K562 (cell line): ENCODE measurements around the gene ZFP62. TPM values are rescaled to one million over a fixed set of nuclear protein-coding genes. Genes with fewer than 3 reads are reported as not detected.

ENCODE experiments used
- BCOR ChIP-seq: fragments of 450-650 bp; IDR thresholded peaks from 2 replicates; pipeline ENCODE4 v1.6.1; 2016
- BDP1 ChIP-seq: IDR thresholded peaks from 3 replicates; pipeline ENCODE4 v1.6.1; 2011; ENCODE audit not compliant: insufficient read length, insufficient read depth
- CREBBP ChIP-seq: IDR thresholded peaks from one replicate; pipeline ENCODE4 v1.6.1; 2012; ENCODE audit warnings: low read depth, mild to moderate bottlenecking, control low read depth, inconsistent platforms, low read length
- E2F8 ChIP-seq: fragments of 450-650 bp; IDR thresholded peaks from 2 replicates; pipeline ENCODE4 v1.7.1; 2018; ENCODE audit warnings: mild to moderate bottlenecking, low read depth; ENCODE audit not compliant: partially characterized antibody
- EP400 ChIP-seq: fragments of 450-650 bp; IDR thresholded peaks from 2 replicates; pipeline ENCODE4 v1.6.1; 2017; ENCODE audit warnings: antibody characterized with exemption, mild to moderate bottlenecking, moderate library complexity
- IFI16 ChIP-seq: fragments of 250-450 bp; sonication (Bioruptor Pico); IDR thresholded peaks from 2 replicates; pipeline ENCODE4 v2.1.2; 2022; ENCODE audit warnings: mild to moderate bottlenecking, inconsistent platforms
- MED1 ChIP-seq: sonication (generic); formaldehyde crosslinking; IDR thresholded peaks from 2 replicates; pipeline ENCODE4 v1.8.1; 2023; ENCODE audit warnings: missing genetic modification reagents, borderline replicate concordance
- MTF1 ChIP-seq: fragments of 250-450 bp; sonication (Bioruptor Pico); IDR thresholded peaks from 2 replicates; pipeline ENCODE4 v1.9.0; 2021; ENCODE audit warnings: moderate library complexity, mild to moderate bottlenecking, inconsistent platforms, borderline replicate concordance
- RUNX1 ChIP-seq: sonication (generic); IDR thresholded peaks from 2 replicates; pipeline ENCODE4 v1.6.1; 2016; ENCODE audit warnings: antibody characterized with exemption, low read depth
- SAFB2 ChIP-seq: fragments of 200-400 bp; formaldehyde crosslinking; IDR thresholded peaks from 2 replicates; pipeline ENCODE4 v1.6.1; 2018; ENCODE audit warnings: borderline replicate concordance, low read length, low read depth, moderate library complexity; ENCODE audit not compliant: severe bottlenecking
- TARDBP ChIP-seq: fragments of 450-650 bp; IDR thresholded peaks from 2 replicates; pipeline ENCODE4 v1.6.1; 2016
- XRCC4 ChIP-seq: IDR thresholded peaks from one replicate; pipeline ENCODE4 v1.6.1; 2011; ENCODE audit not compliant: insufficient read depth, insufficient read length; ENCODE audit errors: extremely low read depth
- ZNF124 ChIP-seq: sonication (generic); formaldehyde crosslinking; IDR thresholded peaks from 2 replicates; pipeline ENCODE4 v1.8.1; 2022; ENCODE audit warnings: missing genetic modification reagents
- ZNF140 ChIP-seq: fragments of 250-450 bp; sonication (Bioruptor Pico); IDR thresholded peaks from 2 replicates; pipeline ENCODE4 v1.8.0; 2021; ENCODE audit warnings: moderate library complexity, mild to moderate bottlenecking, inconsistent platforms
- ZNF253 ChIP-seq: fragments of 250-450 bp; sonication (Bioruptor Pico); conservative IDR thresholded peaks from 2 replicates; pipeline ENCODE4 v1.6.1; 2021; ENCODE audit warnings: mild to moderate bottlenecking
- ZNF318 ChIP-seq, 2 experiments: fragments of 450-650 bp; IDR thresholded peaks; 2 replicates each; pipeline ENCODE4 v1.6.1; 2016; ENCODE audit warnings: mild to moderate bottlenecking in 2 of 2, borderline replicate concordance in 1 of 2, low read depth in 1 of 2, moderate library complexity in 1 of 2
- polyA plus RNA-seq, 8 experiments: library from polyadenylated mRNA; depleted of rRNA in 4 of 8; stranded (reverse) in 5 of 8; unstranded in 3 of 8; fragments of >200 nt; fragmentation: Nextera tagmentation in 2 of 8; fragmentation: Illumina TruSeq in 1 of 8; extraction: Ambion mirVana in 2 of 8; extraction: Trizol in 1 of 8; gene quantifications; 2 replicates each; pipeline versions ENCODE4 v1.2.1 to v1.2.3, GENCODE V29; 2011 to 2014; ENCODE audit warnings: inconsistent platforms in 1 of 8, missing spikeins in 1 of 8
- total RNA-seq, 7 experiments: library from RNA; depleted of rRNA in 6 of 7; stranded (reverse); fragments of >200 nt in 6 of 7; fragmentation: Illumina TruSeq in 2 of 7; extraction: Trizol in 2 of 7; gene quantifications; 2 replicates each; pipeline versions ENCODE4 v1.2.1 to v1.2.3, GENCODE V29; 2011 to 2021; ENCODE audit warnings: low replicate concordance in 1 of 7

Gene ZFP62
- total and polyA plus RNA-seq, 9 of the 15 experiments (the other 6 are each of a cell fraction or from before 2014, with no cell fraction given), result 12.2 to 37.5 (median 25.0) TPM

GRCh38 chr5:180810210-180810958 is 50.7 kb downstream of the ZFP62 start (continued):
- TF ChIP-seq ZNF318 (IDR thresholded peaks at IDR 0.05; ENCODE audit: borderline replicate concordance in 1 of 2, low read depth in 1 of 2) (no peak), XRCC4 (no peak), MTF1 (CRISPR knock-in tag) (no peak), MED1 (no peak), IFI16 (CRISPR knock-in tag) (no peak), ZNF253 (CRISPR knock-in tag) (no peak), E2F8 (peak; percentile 92), CREBBP (no peak), BCOR (no peak), TARDBP (no peak; the same call in none of the 2 replicates), BDP1 (no peak), ZNF124 (CRISPR knock-in tag) (no peak), EP400 (peak; percentile 99), RUNX1 (no peak), ZNF140 (no peak), SAFB2 (no peak)
